SKM-1 (cell line): ENCODE results near the gene IL1RAPL1.

Source experiments
- DNase-seq: peaks from one replicate; lab custom pipeline; 2025; ENCODE audit not compliant: unreplicated experiment; lab: John Stamatoyannopoulos, UW

Gene IL1RAPL1

GRCh38 chrX:28626515-28626914, 39.3 kb downstream of the IL1RAPL1 start:
- DNase-seq: no peak

GRCh38 chrX:28628120-28628519, 40.9 kb downstream of the IL1RAPL1 start:
- no peak for DNase-seq

- no peak for DNase-seq
Observed at GRCh38 chrX:28638775-28639174, 51.5 kb downstream of the IL1RAPL1 start.

GRCh38 chrX:28639451-28639850, 52.2 kb downstream of the IL1RAPL1 start:
- DNase-seq: no peak

- no peak for DNase-seq
Observed at GRCh38 chrX:28649541-28649940, 62.3 kb downstream of the IL1RAPL1 start.

GRCh38 chrX:28651186-28651585, 63.9 kb downstream of the IL1RAPL1 start:
- no peak for DNase-seq

GRCh38 chrX:28659269-28659668, 72.0 kb downstream of the IL1RAPL1 start:
- DNase-seq: no peak

- no peak for DNase-seq
Observed at GRCh38 chrX:28665778-28666177, 78.5 kb downstream of the IL1RAPL1 start.

- DNase-seq: no peak
Observed at GRCh38 chrX:28668303-28668702, 81.1 kb downstream of the IL1RAPL1 start.

GRCh38 chrX:28668957-28669356, 81.7 kb downstream of the IL1RAPL1 start:
- no peak for DNase-seq

- no peak for DNase-seq
Observed at GRCh38 chrX:28670074-28670473, 82.8 kb downstream of the IL1RAPL1 start.

- DNase-seq: no peak
Observed at GRCh38 chrX:28675173-28675572, 87.9 kb downstream of the IL1RAPL1 start.

- no peak for DNase-seq
Observed at GRCh38 chrX:28693101-28693500, 105.9 kb downstream of the IL1RAPL1 start.

- DNase-seq: no peak
Observed at GRCh38 chrX:28697732-28698131, 110.5 kb downstream of the IL1RAPL1 start.

- DNase-seq: no peak
Observed at GRCh38 chrX:28701222-28701621, 114.0 kb downstream of the IL1RAPL1 start.

GRCh38 chrX:28706964-28707363, 119.7 kb downstream of the IL1RAPL1 start:
- no peak for DNase-seq

GRCh38 chrX:28709421-28709820, 122.2 kb downstream of the IL1RAPL1 start:
- DNase-seq: no peak

GRCh38 chrX:28717864-28718263, 130.6 kb downstream of the IL1RAPL1 start:
- DNase-seq: no peak

GRCh38 chrX:28718450-28718849, 131.2 kb downstream of the IL1RAPL1 start:
- DNase-seq: no peak

GRCh38 chrX:28719620-28720019, 132.4 kb downstream of the IL1RAPL1 start:
- DNase-seq: no peak

- no peak for DNase-seq
Observed at GRCh38 chrX:28752330-28752729, 165.1 kb downstream of the IL1RAPL1 start.

- DNase-seq: no peak
Observed at GRCh38 chrX:28756175-28756574, 168.9 kb downstream of the IL1RAPL1 start.

GRCh38 chrX:28756647-28757046, 169.4 kb downstream of the IL1RAPL1 start:
- no peak for DNase-seq

- no peak for DNase-seq
Observed at GRCh38 chrX:28757290-28757689, 170.0 kb downstream of the IL1RAPL1 start.
